Measurements from ENCODE around the gene MAGI2.

Gene MAGI2

GRCh38 chr7:77980087-77980713, 1473.3 kb downstream of the MAGI2 start:
- H3K9me3 ChIP-seq: no peaks in the 10 kb centered on the region
- no peaks in the 10 kb centered on the region for H3K36me3 ChIP-seq
- H3K27ac ChIP-seq: no peak overlapping the region
- no peaks in the 10 kb centered on the region for H3K27me3 ChIP-seq
- no peak for TF ChIP-seq CTCF (IDR thresholded peaks at IDR 0.05)
- H3K4me3 ChIP-seq (ENCODE audit: low read depth in 1 of 2, low read length in 1 of 2): no peak overlapping the region
- H3K4me1 ChIP-seq (ENCODE audit: control insufficient read depth in 1 of 2, insufficient read depth in 1 of 2, low read depth in 1 of 2, low read length in 1 of 2): peaks cover 10 to 14% of the 10 kb centered on the region in 2 experiments

GRCh38 chr7:77979219-77979618, 1474.2 kb downstream of the MAGI2 start:
- H3K27me3 ChIP-seq: no peaks in the 10 kb centered on the region
- no peaks in the 10 kb centered on the region for H3K9me3 ChIP-seq
- TF ChIP-seq CTCF (IDR thresholded peaks at IDR 0.05): no peak
- no peaks in the 10 kb centered on the region for H3K36me3 ChIP-seq
- H3K4me1 ChIP-seq (ENCODE audit: control insufficient read depth in 1 of 2, insufficient read depth in 1 of 2, low read depth in 1 of 2, low read length in 1 of 2): peaks cover 10 to 14% of the 10 kb centered on the region in 2 experiments
- H3K4me3 ChIP-seq (ENCODE audit: low read depth in 1 of 2, low read length in 1 of 2): no peak overlapping the region
- H3K27ac ChIP-seq: no peak overlapping the region

- Histone ChIP-seq H3K9me3 (no peaks in the 10 kb centered on the region), H3K4me3 (ENCODE audit: low read depth in 1 of 2, low read length in 1 of 2) (no peak overlapping the region), H3K36me3 (no peaks in the 10 kb centered on the region), H3K4me1 (ENCODE audit: control insufficient read depth in 1 of 2, insufficient read depth in 1 of 2, low read depth in 1 of 2, low read length in 1 of 2) (peaks cover 10 to 14% of the 10 kb centered on the region in 2 experiments), H3K27me3 (no peaks in the 10 kb centered on the region), H3K27ac (no peak overlapping the region)
- TF ChIP-seq CTCF (IDR thresholded peaks at IDR 0.05): no peak
Observed at GRCh38 chr7:77975672-77976480, 1477.6 kb downstream of the MAGI2 start.

- TF ChIP-seq CTCF (IDR thresholded peaks at IDR 0.05): no peak
Observed at GRCh38 chr7:77971726-77972125, 1481.7 kb downstream of the MAGI2 start.

GRCh38 chr7:77967429-77967828, 1486.0 kb downstream of the MAGI2 start:
- Histone ChIP-seq H3K4me3 (ENCODE audit: low read depth in 1 of 2, low read length in 1 of 2) (no peak overlapping the region), H3K9me3 (no peaks in the 10 kb centered on the region), H3K36me3 (no peaks in the 10 kb centered on the region), H3K27ac (no peak overlapping the region), H3K27me3 (no peaks in the 10 kb centered on the region), H3K4me1 (ENCODE audit: control insufficient read depth in 1 of 2, insufficient read depth in 1 of 2, low read depth in 1 of 2, low read length in 1 of 2) (no peaks in the 10 kb centered on the region)
- no peak for TF ChIP-seq CTCF (IDR thresholded peaks at IDR 0.05)

More at GRCh38 chr7:77971726-77972125, 1481.7 kb downstream of the MAGI2 start:
- Histone ChIP-seq H3K27me3 (no peaks in the 10 kb centered on the region), H3K27ac (no peak overlapping the region), H3K9me3 (no peaks in the 10 kb centered on the region), H3K4me3 (ENCODE audit: low read depth in 1 of 2, low read length in 1 of 2) (no peak overlapping the region), H3K36me3 (no peaks in the 10 kb centered on the region), H3K4me1 (ENCODE audit: control insufficient read depth in 1 of 2, insufficient read depth in 1 of 2, low read depth in 1 of 2, low read length in 1 of 2) (peaks cover 10 to 14% of the 10 kb centered on the region in 2 experiments)

Data from neutrophil (primary cell).